ENCODE results near the gene GRIK3. TPM values are rescaled to one million over a fixed set of nuclear protein-coding genes. Genes with fewer than 3 reads are reported as not detected.

Gene GRIK3
- total and polyA plus RNA-seq, 2 experiments from 2014 or later: 0.31 to 2.9 TPM

- H3K27ac Mint-ChIP-seq: no peak overlapping the region
- H3K9me2 ChIP-seq (ENCODE audit: insufficient read depth): no peaks in the 10 kb centered on the region
- H3K27me3 ChIP-seq (ENCODE audit: insufficient read depth): no peaks in the 10 kb centered on the region
- H3K4me3 ChIP-seq: no peak overlapping the region
- TF ChIP-seq CREB1 (CRISPR knock-in tag; IDR thresholded peaks at IDR 0.05; ENCODE audit: low read depth): no peak
- no peak for TF ChIP-seq NANOG (IDR thresholded peaks at IDR 0.05; ENCODE audit: borderline replicate concordance)
- no peak for TF ChIP-seq EZH2phosphoT487 (IDR thresholded peaks at IDR 0.05; ENCODE audit: unreplicated experiment)
- no peak for TF ChIP-seq ZNF462 (CRISPR knock-in tag; IDR thresholded peaks at IDR 0.05)
- TF ChIP-seq JUNB (IDR thresholded peaks at IDR 0.05; ENCODE audit: unreplicated experiment): no peak
- no peak for ATAC-seq
- H4K20me1 ChIP-seq (replicated peaks; ENCODE audit: insufficient read depth): no peaks in the 10 kb centered on the region
- H3K4me1 Mint-ChIP-seq: peaks cover 16% of the 10 kb centered on the region
- no peaks in the 10 kb centered on the region for H3K4me1 ChIP-seq (ENCODE audit: insufficient read depth)
- no peaks in the 10 kb centered on the region for H3K36me3 Mint-ChIP-seq (ENCODE audit: low read depth)
- no peaks in the 10 kb centered on the region for H3K79me2 ChIP-seq (replicated peaks; ENCODE audit: insufficient read depth)
- no peaks in the 10 kb centered on the region for H3F3A ChIP-seq (replicated peaks; ENCODE audit: low read depth)
- no peak for DNase-seq (ENCODE audit: low spot score)
- H3K4me2 ChIP-seq: no peak overlapping the region
- H3K9me3 Mint-ChIP-seq: no peaks in the 10 kb centered on the region
- no peak overlapping the region for H2AFZ ChIP-seq
- H3K27me3 Mint-ChIP-seq (ENCODE audit: insufficient read depth, low read depth, poor library complexity): peaks cover 6% of the 10 kb centered on the region
- H3K36me3 ChIP-seq (ENCODE audit: insufficient read depth): no peaks in the 10 kb centered on the region
- no peak overlapping the region for H3K4me3 Mint-ChIP-seq
- H3K27ac ChIP-seq (ENCODE audit: low read depth): no peak overlapping the region
These were observed 37.5 kb upstream of the GRIK3 start for GRCh38 chr1:37071829-37072228.

- H3K4me3 ChIP-seq: no peak overlapping the region
- Mint-ChIP-seq H3K4me1 (peaks cover 4% of the 10 kb centered on the region; the same call in 2 of the 3 replicates), H3K9me3 (no peaks in the 10 kb centered on the region), H3K27ac (no peak overlapping the region), H3K27me3 (ENCODE audit: insufficient read depth, low read depth, poor library complexity) (peaks cover 13% of the 10 kb centered on the region), H3K36me3 (ENCODE audit: low read depth) (no peaks in the 10 kb centered on the region), H3K4me3 (no peak overlapping the region)
- H3K36me3 ChIP-seq (ENCODE audit: insufficient read depth): no peaks in the 10 kb centered on the region
- H3K4me2 ChIP-seq: no peak overlapping the region
- ATAC-seq (no peak), DNase-seq (ENCODE audit: low spot score) (no peak)
- no peaks in the 10 kb centered on the region for H3K4me1 ChIP-seq (ENCODE audit: insufficient read depth)
- no peaks in the 10 kb centered on the region for H3K27me3 ChIP-seq (ENCODE audit: insufficient read depth)
- H3F3A ChIP-seq (replicated peaks; ENCODE audit: low read depth): no peaks in the 10 kb centered on the region
- H2AFZ ChIP-seq: no peak overlapping the region
- no peak for TF ChIP-seq JUNB (IDR thresholded peaks at IDR 0.05; ENCODE audit: unreplicated experiment)
- TF ChIP-seq CREB1 (CRISPR knock-in tag; IDR thresholded peaks at IDR 0.05; ENCODE audit: low read depth): no peak
- TF ChIP-seq, protein P1, sequence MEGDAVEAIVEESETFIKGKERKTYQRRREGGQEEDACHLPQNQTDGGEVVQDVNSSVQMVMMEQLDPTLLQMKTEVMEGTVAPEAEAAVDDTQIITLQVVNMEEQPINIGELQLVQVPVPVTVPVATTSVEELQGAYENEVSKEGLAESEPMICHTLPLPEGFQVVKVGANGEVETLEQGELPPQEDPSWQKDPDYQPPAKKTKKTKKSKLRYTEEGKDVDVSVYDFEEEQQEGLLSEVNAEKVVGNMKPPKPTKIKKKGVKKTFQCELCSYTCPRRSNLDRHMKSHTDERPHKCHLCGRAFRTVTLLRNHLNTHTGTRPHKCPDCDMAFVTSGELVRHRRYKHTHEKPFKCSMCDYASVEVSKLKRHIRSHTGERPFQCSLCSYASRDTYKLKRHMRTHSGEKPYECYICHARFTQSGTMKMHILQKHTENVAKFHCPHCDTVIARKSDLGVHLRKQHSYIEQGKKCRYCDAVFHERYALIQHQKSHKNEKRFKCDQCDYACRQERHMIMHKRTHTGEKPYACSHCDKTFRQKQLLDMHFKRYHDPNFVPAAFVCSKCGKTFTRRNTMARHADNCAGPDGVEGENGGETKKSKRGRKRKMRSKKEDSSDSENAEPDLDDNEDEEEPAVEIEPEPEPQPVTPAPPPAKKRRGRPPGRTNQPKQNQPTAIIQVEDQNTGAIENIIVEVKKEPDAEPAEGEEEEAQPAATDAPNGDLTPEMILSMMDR (conservative IDR thresholded peaks at IDR 0.05; ENCODE audit: low read depth in 2 of 2): no peak
- H3K79me2 ChIP-seq (replicated peaks; ENCODE audit: insufficient read depth): no peaks in the 10 kb centered on the region
- no peaks in the 10 kb centered on the region for H3K9me2 ChIP-seq (ENCODE audit: insufficient read depth)
- no peaks in the 10 kb centered on the region for H4K20me1 ChIP-seq (replicated peaks; ENCODE audit: insufficient read depth)
- H3K27ac ChIP-seq (ENCODE audit: low read depth): no peak overlapping the region
These were observed 35.8 kb upstream of the GRIK3 start for GRCh38 chr1:37070126-37070525.
